ENCODE data around the gene P2RY2.

P2RY2 gene

GRCh38 chr11:73177778-73178539 is 40.1 kb upstream of the P2RY2 start:
- no peaks in the 10 kb centered on the region for H3K9me3 ChIP-seq (ENCODE audit: control insufficient read depth, low read length)
- H3K4me3 ChIP-seq (ENCODE audit: low read length): no peak overlapping the region
- no peaks in the 10 kb centered on the region for H3K36me3 ChIP-seq (ENCODE audit: control insufficient read depth, insufficient read depth, low read length)
- H3K27me3 ChIP-seq (ENCODE audit: control insufficient read depth, insufficient read depth, low read length): peaks cover 7% of the 10 kb centered on the region
- peaks cover 35% of the 10 kb centered on the region for H3K4me1 ChIP-seq (ENCODE audit: control insufficient read depth, insufficient read depth, low read length)
- H3K9ac ChIP-seq (ENCODE audit: low read length): no peak overlapping the region

GRCh38 chr11:73178681-73179080 is 39.4 kb upstream of the P2RY2 start:
- no peaks in the 10 kb centered on the region for H3K9me3 ChIP-seq (ENCODE audit: control insufficient read depth, low read length)
- H3K9ac ChIP-seq (ENCODE audit: low read length): no peak overlapping the region
- H3K36me3 ChIP-seq (ENCODE audit: control insufficient read depth, insufficient read depth, low read length): no peaks in the 10 kb centered on the region
- H3K4me3 ChIP-seq (ENCODE audit: low read length): no peak overlapping the region
- H3K27me3 ChIP-seq (ENCODE audit: control insufficient read depth, insufficient read depth, low read length): peaks cover 7% of the 10 kb centered on the region
- peaks cover 29% of the 10 kb centered on the region for H3K4me1 ChIP-seq (ENCODE audit: control insufficient read depth, insufficient read depth, low read length)

GRCh38 chr11:73182824-73183321 is 35.2 kb upstream of the P2RY2 start:
- Histone ChIP-seq H3K9me3 (ENCODE audit: control insufficient read depth, low read length) (no peaks in the 10 kb centered on the region), H3K9ac (ENCODE audit: low read length) (no peak overlapping the region), H3K4me1 (ENCODE audit: control insufficient read depth, insufficient read depth, low read length) (peaks cover 9% of the 10 kb centered on the region), H3K4me3 (ENCODE audit: low read length) (no peak overlapping the region), H3K27me3 (ENCODE audit: control insufficient read depth, insufficient read depth, low read length) (peaks cover 7% of the 10 kb centered on the region), H3K36me3 (ENCODE audit: control insufficient read depth, insufficient read depth, low read length) (no peaks in the 10 kb centered on the region)

- Histone ChIP-seq H3K36me3 (ENCODE audit: control insufficient read depth, insufficient read depth, low read length) (no peaks in the 10 kb centered on the region), H3K9me3 (ENCODE audit: control insufficient read depth, low read length) (no peaks in the 10 kb centered on the region), H3K4me1 (ENCODE audit: control insufficient read depth, insufficient read depth, low read length) (peaks cover 4% of the 10 kb centered on the region), H3K27me3 (ENCODE audit: control insufficient read depth, insufficient read depth, low read length) (no peaks in the 10 kb centered on the region), H3K9ac (ENCODE audit: low read length) (no peak overlapping the region), H3K4me3 (ENCODE audit: low read length) (no peak overlapping the region)
Observed at GRCh38 chr11:73184953-73185671, 33.0 kb upstream of the P2RY2 start.

GRCh38 chr11:73185680-73186293 is 32.3 kb upstream of the P2RY2 start:
- Histone ChIP-seq H3K9ac (ENCODE audit: low read length) (no peak overlapping the region), H3K4me3 (ENCODE audit: low read length) (no peak overlapping the region)

GRCh38 chr11:73186294-73186850 is 31.7 kb upstream of the P2RY2 start:
- Histone ChIP-seq H3K27me3 (ENCODE audit: control insufficient read depth, insufficient read depth, low read length) (no peaks in the 10 kb centered on the region), H3K4me3 (ENCODE audit: low read length) (no peak overlapping the region), H3K4me1 (ENCODE audit: control insufficient read depth, insufficient read depth, low read length) (peaks cover 4% of the 10 kb centered on the region), H3K9me3 (ENCODE audit: control insufficient read depth, low read length) (no peaks in the 10 kb centered on the region), H3K36me3 (ENCODE audit: control insufficient read depth, insufficient read depth, low read length) (no peaks in the 10 kb centered on the region), H3K9ac (ENCODE audit: low read length) (no peak overlapping the region)

More at GRCh38 chr11:73185680-73186293, 32.3 kb upstream of the P2RY2 start:
- H3K4me1 ChIP-seq (ENCODE audit: control insufficient read depth, insufficient read depth, low read length): peaks cover 4% of the 10 kb centered on the region
- H3K27me3 ChIP-seq (ENCODE audit: control insufficient read depth, insufficient read depth, low read length): no peaks in the 10 kb centered on the region
- H3K9me3 ChIP-seq (ENCODE audit: control insufficient read depth, low read length): no peaks in the 10 kb centered on the region
- no peaks in the 10 kb centered on the region for H3K36me3 ChIP-seq (ENCODE audit: control insufficient read depth, insufficient read depth, low read length)

GRCh38 chr11:73186886-73187285 is 31.2 kb upstream of the P2RY2 start:
- H3K4me1 ChIP-seq (ENCODE audit: control insufficient read depth, insufficient read depth, low read length): peaks cover 4% of the 10 kb centered on the region
- no peaks in the 10 kb centered on the region for H3K36me3 ChIP-seq (ENCODE audit: control insufficient read depth, insufficient read depth, low read length)
- no peaks in the 10 kb centered on the region for H3K27me3 ChIP-seq (ENCODE audit: control insufficient read depth, insufficient read depth, low read length)
- no peak overlapping the region for H3K9ac ChIP-seq (ENCODE audit: low read length)
- H3K4me3 ChIP-seq (ENCODE audit: low read length): no peak overlapping the region
- H3K9me3 ChIP-seq (ENCODE audit: control insufficient read depth, low read length): no peaks in the 10 kb centered on the region

GRCh38 chr11:73187854-73188253 is 30.2 kb upstream of the P2RY2 start:
- Histone ChIP-seq H3K9ac (ENCODE audit: low read length) (no peak overlapping the region), H3K27me3 (ENCODE audit: control insufficient read depth, insufficient read depth, low read length) (no peaks in the 10 kb centered on the region), H3K36me3 (ENCODE audit: control insufficient read depth, insufficient read depth, low read length) (no peaks in the 10 kb centered on the region), H3K9me3 (ENCODE audit: control insufficient read depth, low read length) (no peaks in the 10 kb centered on the region), H3K4me1 (ENCODE audit: control insufficient read depth, insufficient read depth, low read length) (peaks cover 8% of the 10 kb centered on the region), H3K4me3 (ENCODE audit: low read length) (no peak overlapping the region)

GRCh38 chr11:73188301-73188700 is 29.8 kb upstream of the P2RY2 start:
- Histone ChIP-seq H3K9me3 (ENCODE audit: control insufficient read depth, low read length) (no peaks in the 10 kb centered on the region), H3K4me3 (ENCODE audit: low read length) (no peak overlapping the region), H3K27me3 (ENCODE audit: control insufficient read depth, insufficient read depth, low read length) (no peaks in the 10 kb centered on the region), H3K36me3 (ENCODE audit: control insufficient read depth, insufficient read depth, low read length) (no peaks in the 10 kb centered on the region), H3K9ac (ENCODE audit: low read length) (no peak overlapping the region), H3K4me1 (ENCODE audit: control insufficient read depth, insufficient read depth, low read length) (peaks cover 8% of the 10 kb centered on the region)

- Histone ChIP-seq H3K4me1 (ENCODE audit: control insufficient read depth, insufficient read depth, low read length) (peaks cover 8% of the 10 kb centered on the region), H3K36me3 (ENCODE audit: control insufficient read depth, insufficient read depth, low read length) (no peaks in the 10 kb centered on the region), H3K4me3 (ENCODE audit: low read length) (no peak overlapping the region), H3K9me3 (ENCODE audit: control insufficient read depth, low read length) (no peaks in the 10 kb centered on the region), H3K27me3 (ENCODE audit: control insufficient read depth, insufficient read depth, low read length) (no peaks in the 10 kb centered on the region), H3K9ac (ENCODE audit: low read length) (no peak overlapping the region)
Observed at GRCh38 chr11:73189315-73189714, 28.8 kb upstream of the P2RY2 start.

- peaks cover 10% of the 10 kb centered on the region for H3K4me1 ChIP-seq (ENCODE audit: control insufficient read depth, insufficient read depth, low read length)
- H3K27me3 ChIP-seq (ENCODE audit: control insufficient read depth, insufficient read depth, low read length): no peaks in the 10 kb centered on the region
- no peaks in the 10 kb centered on the region for H3K36me3 ChIP-seq (ENCODE audit: control insufficient read depth, insufficient read depth, low read length)
- no peak overlapping the region for H3K4me3 ChIP-seq (ENCODE audit: low read length)
- no peak overlapping the region for H3K9ac ChIP-seq (ENCODE audit: low read length)
- H3K9me3 ChIP-seq (ENCODE audit: control insufficient read depth, low read length): no peaks in the 10 kb centered on the region
Observed at GRCh38 chr11:73189723-73190556, 28.1 kb upstream of the P2RY2 start.
